NCI-H524 (cell line): ENCODE data around the gene FYB1.

Source experiments
- DNase-seq, 2 experiments: peaks; one replicate each; lab custom pipeline; 2025; lab: John Stamatoyannopoulos, UW

FYB1 gene

GRCh38 chr5:39118638-39119037, 100.7 kb downstream of the FYB1 start:
- no peak for DNase-seq

GRCh38 chr5:39117401-39117800, 102.0 kb downstream of the FYB1 start:
- no peak for DNase-seq

GRCh38 chr5:39116344-39117170, 102.8 kb downstream of the FYB1 start:
- DNase-seq: no peak

DNA sequence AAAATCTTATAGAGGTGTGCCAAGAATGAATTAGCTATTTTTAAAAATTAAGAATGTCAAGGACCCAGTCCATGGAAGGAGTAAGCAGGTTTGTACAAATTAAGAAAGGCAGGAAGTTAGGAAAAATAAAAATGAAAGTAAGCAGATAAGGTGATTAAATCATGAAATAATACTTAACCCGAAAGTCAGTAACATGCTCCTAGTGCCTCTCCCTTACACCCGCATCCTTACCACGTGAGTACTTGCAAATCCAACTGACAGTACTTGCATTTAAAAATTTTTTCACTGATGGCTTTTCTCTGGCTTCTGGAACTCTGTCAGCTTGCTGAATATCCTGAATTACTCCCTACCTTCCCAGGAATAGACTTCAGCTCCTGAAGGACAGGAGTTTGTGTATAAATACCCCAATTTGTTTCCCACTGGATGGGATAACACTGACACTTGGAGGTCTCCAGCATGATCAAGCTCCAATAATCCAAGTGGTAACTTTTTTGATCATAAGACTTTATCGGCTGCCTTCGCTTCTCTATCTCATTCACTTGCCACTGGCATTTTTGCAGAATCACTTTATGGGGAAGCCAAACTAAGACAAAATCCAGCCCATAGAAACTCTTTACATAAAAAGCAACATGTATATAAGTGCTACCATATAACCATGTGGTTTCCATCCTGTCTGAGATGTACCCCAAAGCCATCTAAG, 103.6 kb downstream of the FYB1 start:
- no peak for DNase-seq

GRCh38 chr5:39114155-39114554, 105.2 kb downstream of the FYB1 start:
- DNase-seq: no peak

GRCh38 chr5:39113354-39113953, 105.9 kb downstream of the FYB1 start:
- DNase-seq: no peak

DNA sequence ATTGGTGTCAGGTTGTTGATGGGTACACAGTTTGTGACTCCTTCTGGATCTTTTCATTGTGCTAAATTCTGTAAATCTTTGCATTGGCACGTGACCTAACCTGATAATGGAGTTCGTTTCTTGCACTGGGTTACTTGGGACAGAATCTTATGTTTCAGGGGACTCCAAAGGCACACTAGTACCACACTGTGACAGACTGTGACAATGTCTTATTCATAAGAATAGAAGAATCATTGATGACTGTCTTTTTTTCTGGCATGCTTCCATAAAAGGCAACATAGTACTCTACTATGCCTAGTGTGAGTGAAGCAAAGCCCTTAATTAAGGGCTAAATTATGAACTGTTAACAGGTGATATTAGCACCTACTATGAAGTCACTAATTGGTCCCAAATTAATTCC, 109.8 kb downstream of the FYB1 start:
- DNase-seq: no peak

GRCh38 chr5:39108987-39109386, 110.4 kb downstream of the FYB1 start:
- DNase-seq: no peak

GRCh38 chr5:39107350-39107749, 112.0 kb downstream of the FYB1 start:
- DNase-seq: no peak

DNA sequence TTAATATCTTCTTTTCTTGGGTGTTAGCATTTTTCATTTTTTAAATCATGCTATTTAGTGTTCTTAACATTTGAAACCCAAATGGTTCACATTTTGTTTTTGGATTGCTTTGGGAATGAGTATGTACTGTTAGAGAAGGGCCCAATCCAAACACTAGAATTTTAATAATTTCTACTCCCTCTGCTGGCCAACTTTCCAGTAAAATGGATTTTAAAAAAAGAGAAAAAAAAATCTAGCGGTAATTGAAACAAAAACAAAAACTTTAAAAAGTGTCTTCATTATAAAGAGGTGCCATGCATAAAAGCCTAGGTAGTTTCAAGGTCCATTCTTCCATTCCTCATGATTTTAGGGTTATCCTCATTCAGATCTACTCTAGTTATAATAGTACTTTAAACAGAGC, 113.0 kb downstream of the FYB1 start:
- DNase-seq: no peak

GRCh38 chr5:39104221-39104620, 115.1 kb downstream of the FYB1 start:
- DNase-seq: no peak

DNA sequence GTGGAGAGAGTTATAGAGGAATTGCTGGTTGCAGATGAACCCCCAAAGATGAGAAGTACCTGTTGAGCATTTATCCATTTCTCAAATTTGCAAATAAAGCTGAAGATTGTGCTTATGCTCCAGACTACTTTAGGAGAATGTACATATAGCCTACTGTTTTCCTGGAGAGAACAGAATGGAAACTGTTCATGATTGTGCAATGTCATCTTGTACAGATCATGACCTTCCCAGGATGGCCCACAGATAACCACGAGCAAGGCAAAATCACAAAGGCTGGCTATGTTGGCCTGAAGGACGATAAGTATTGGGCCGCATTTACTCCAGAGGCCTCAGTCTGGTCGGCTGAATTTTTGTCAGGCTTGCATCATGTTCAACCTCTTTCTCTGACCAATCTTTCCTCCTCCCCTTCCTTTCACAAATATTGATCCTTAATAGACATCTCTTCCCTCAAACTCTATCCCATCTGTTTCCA, 116.6 kb downstream of the FYB1 start:
- no peak for DNase-seq

GRCh38 chr5:39100851-39101396, 118.4 kb downstream of the FYB1 start:
- no peak for DNase-seq

- DNase-seq: no peak
Measured at GRCh38 chr5:39100301-39100850, 119.0 kb downstream of the FYB1 start.

GRCh38 chr5:39099831-39100230, 119.5 kb downstream of the FYB1 start:
- no peak for DNase-seq

DNA sequence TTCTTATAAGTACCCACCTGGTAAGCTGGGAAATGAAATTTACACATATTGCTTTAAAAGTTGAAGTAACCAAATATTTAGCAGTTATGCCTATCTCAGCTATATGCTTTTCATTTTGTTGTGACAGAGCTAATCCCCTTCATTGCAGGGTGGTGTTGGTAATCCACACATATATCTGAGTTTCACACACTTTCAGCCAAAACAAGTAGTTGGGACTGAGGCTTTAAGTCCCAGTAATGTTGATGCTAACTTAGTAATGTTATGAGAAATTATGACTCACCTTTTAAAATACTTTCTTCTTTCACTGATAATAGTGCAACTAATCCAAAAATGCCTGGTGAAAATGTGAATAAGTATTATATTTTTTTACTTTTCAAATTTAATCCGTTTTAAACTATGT, 126.0 kb downstream of the FYB1 start:
- no peak for DNase-seq

DNA sequence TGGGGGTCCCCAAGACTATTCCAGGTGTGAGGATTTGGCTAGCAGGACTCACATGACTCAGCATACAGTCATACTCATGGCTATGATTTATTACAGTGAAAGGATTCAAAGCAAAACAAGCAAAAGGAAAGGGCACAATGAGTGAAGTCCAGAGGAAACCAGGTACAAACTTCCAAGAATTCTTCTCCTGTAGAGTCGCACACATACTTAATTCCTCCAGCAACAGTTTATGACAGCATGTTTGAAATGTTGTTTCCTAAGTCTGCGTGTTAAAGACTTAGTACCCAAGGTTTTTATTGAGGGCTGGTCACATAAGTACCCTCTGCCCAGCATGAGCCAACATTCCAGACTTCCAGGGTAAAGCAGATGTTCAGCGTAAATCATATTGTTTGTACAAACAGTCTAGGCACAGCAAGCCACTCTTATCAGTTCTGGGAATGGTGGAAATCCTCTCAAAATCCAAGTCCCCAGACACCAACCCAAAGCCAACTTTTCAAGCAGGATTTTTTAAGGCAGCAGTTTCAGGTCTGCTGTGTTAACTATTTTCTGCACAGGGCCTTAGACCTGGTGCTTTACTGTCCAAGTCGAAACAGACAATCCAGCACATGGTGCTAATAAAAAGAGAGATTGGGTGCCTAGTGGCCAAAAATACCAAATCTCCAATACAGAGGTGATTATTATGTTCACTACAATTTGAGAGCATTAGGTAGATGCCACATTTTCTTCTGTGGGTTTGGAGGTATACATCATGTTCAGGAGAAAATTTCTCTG, 126.6 kb downstream of the FYB1 start:
- DNase-seq: no peak

- DNase-seq: peak in 1 of 2 experiments; percentile 17
Measured at GRCh38 chr5:39091940-39092580, 127.3 kb downstream of the FYB1 start.

GRCh38 chr5:39083968-39084367, 135.4 kb downstream of the FYB1 start:
- DNase-seq: no peak

DNA sequence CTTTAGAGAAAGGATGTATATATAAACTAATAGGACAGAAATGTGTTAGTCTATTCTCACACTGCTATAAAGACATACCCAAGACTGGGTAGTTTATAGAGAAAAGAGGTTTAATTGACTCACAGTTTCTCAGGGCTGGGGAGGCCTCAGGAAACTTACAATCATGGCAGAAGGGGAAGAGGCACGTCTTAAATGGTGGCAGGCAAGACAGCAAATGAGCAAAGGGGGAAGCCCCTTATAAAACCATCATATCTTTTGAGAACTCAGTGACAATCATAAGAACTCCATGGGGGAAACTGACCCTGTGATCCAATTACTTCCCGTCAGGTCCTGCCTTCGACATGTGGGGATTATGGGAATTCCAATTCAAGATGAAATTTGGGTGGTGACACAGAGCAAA, 136.4 kb downstream of the FYB1 start:
- DNase-seq: no peak

GRCh38 chr5:39080597-39081204, 138.7 kb downstream of the FYB1 start:
- peak in 1 of 2 experiments; percentile 52 for DNase-seq
